GM23338 (cell line): Measurements from ENCODE around the gene VDR. TPM values are rescaled to one million over a fixed set of nuclear protein-coding genes. Genes with fewer than 3 reads are reported as not detected.

ENCODE experiments used
- EZH2phosphoT487 ChIP-seq: fragments of 200-600 bp; sonication (generic); IDR thresholded peaks from one replicate; pipeline ENCODE4 v1.8.1; 2018; ENCODE audit warnings: antibody characterized with exemption; ENCODE audit not compliant: unreplicated experiment
- NANOG ChIP-seq: IDR thresholded peaks from 2 replicates; pipeline ENCODE4 v1.6.1; 2016; ENCODE audit warnings: antibody characterized with exemption, borderline replicate concordance
- POLR2AphosphoS5 ChIP-seq: IDR thresholded peaks from 2 replicates; pipeline ENCODE4 v1.6.1; 2016; ENCODE audit warnings: antibody characterized with exemption, low read depth
- REST ChIP-seq: IDR thresholded peaks from one replicate; pipeline ENCODE4 v1.6.1; 2018; ENCODE audit warnings: antibody characterized with exemption; ENCODE audit not compliant: unreplicated experiment
- STAT1 ChIP-seq: IDR thresholded peaks from one replicate; pipeline ENCODE4 v1.6.1; 2016; ENCODE audit warnings: antibody characterized with exemption; ENCODE audit not compliant: unreplicated experiment
- ZNF462 ChIP-seq: fragments of 250-450 bp; sonication (Bioruptor Pico); IDR thresholded peaks from 2 replicates; pipeline ENCODE4 v1.5.0; 2020; ENCODE audit warnings: mild to moderate bottlenecking, moderate library complexity
- polyA plus RNA-seq: library from polyadenylated mRNA; unstranded; fragments of >200 nt; fragmentation: Nextera tagmentation; extraction: Ambion mirVana; gene quantifications from 2 replicates; pipeline ENCODE4 v1.2.1, GENCODE V29; 2016
- total RNA-seq: library from RNA; depleted of rRNA; stranded (reverse); fragments of >200 nt; shearing (Covaris generic); gene quantifications from 2 replicates; pipeline ENCODE4 v1.2.3, GENCODE V29; 2014

The VDR gene
- total and polyA plus RNA-seq, 2 experiments from 2014 or later, result 0.37 to 1.4 TPM

GRCh38 chr12:47943623-47944340 is 39.0 kb upstream of the VDR start (continued):
- TF ChIP-seq ZNF462, result no peak
- TF ChIP-seq POLR2AphosphoS5, result no peak
- no peak for TF ChIP-seq REST
- TF ChIP-seq STAT1, result no peak
- TF ChIP-seq EZH2phosphoT487, result no peak
- no peak for TF ChIP-seq NANOG
